Body of pancreas (tissue), 4 donors: ENCODE results near the gene BACH2.

Source experiments
- POLR2A ChIP-seq, 3 donors: fragments of 450-650 bp; IDR thresholded peaks; one replicate each; pipeline ENCODE4 v1.6.1; 2016; ENCODE audit warnings: antibody characterized with exemption in 3 of 3, mild to moderate bottlenecking in 2 of 3
- TF ChIP-seq, protein P1 (sequence below), 7 experiments: fragments of 450-650 bp in 4 of 7; fragments of 200-600 bp in 3 of 7; sonication (generic) in 3 of 7; IDR thresholded peaks; one replicate each; pipeline ENCODE4 v1.5.1; 2016 to 2019; ENCODE audit warnings: antibody characterized with exemption in 7 of 7

DNA sequence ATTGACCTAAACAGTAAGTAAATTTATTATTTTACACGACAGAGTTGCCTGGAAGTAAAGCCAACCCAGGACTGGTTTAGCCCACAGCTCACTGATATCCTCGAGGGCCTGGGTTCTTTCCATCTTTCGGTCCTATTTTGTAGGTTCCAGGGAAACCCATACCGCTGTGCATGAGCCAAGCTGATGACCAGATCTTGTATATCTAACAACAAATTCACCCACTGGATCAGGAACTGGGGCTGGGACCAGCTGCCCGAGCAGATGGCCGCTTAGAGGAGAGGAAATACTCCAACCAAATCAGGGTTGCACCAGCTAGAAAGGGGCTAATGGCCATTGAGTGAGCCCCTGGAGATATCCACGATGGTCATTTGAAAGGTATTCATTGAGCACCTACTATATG lies 139.2 kb downstream of the BACH2 start:
- TF ChIP-seq POLR2A (IDR thresholded peaks at IDR 0.05): no peak
- TF ChIP-seq, protein P1, sequence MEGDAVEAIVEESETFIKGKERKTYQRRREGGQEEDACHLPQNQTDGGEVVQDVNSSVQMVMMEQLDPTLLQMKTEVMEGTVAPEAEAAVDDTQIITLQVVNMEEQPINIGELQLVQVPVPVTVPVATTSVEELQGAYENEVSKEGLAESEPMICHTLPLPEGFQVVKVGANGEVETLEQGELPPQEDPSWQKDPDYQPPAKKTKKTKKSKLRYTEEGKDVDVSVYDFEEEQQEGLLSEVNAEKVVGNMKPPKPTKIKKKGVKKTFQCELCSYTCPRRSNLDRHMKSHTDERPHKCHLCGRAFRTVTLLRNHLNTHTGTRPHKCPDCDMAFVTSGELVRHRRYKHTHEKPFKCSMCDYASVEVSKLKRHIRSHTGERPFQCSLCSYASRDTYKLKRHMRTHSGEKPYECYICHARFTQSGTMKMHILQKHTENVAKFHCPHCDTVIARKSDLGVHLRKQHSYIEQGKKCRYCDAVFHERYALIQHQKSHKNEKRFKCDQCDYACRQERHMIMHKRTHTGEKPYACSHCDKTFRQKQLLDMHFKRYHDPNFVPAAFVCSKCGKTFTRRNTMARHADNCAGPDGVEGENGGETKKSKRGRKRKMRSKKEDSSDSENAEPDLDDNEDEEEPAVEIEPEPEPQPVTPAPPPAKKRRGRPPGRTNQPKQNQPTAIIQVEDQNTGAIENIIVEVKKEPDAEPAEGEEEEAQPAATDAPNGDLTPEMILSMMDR (IDR thresholded peaks at IDR 0.05): no peak
